PC-9 (cell line): ENCODE data around the gene BACH1.

Experiments
- CTCF ChIP-seq: fragments of 200-600 bp; sonication (generic); conservative IDR thresholded peaks from 2 replicates; pipeline ENCODE4 v1.6.1; 2017; ENCODE audit warnings: mixed run types, antibody characterized with exemption, mild to moderate bottlenecking, moderate library complexity
- EZH2 ChIP-seq: fragments of 200-600 bp; sonication (generic); IDR thresholded peaks from 2 replicates; pipeline ENCODE4 v1.8.0; 2017; ENCODE audit warnings: antibody characterized with exemption, low read depth

GRCh38 chr21:29394051-29394450, 95.3 kb downstream of the BACH1 start:
- TF ChIP-seq CTCF (no peak), EZH2 (no peak)
